AG04450 (cell line): ENCODE data around the gene SH2D7. TPM values are rescaled to one million over a fixed set of nuclear protein-coding genes. Genes with fewer than 3 reads are reported as not detected.

Experiments used
- CTCF ChIA-PET: fragments of 300-600, 350-600 bp; formaldehyde crosslinking; extraction: SDS; loops from one replicate; lab custom pipeline; 2022; ENCODE audit warnings: antibody characterized with exemption, inconsistent platforms; lab: Charles Lee
- POLR2A ChIA-PET: fragments of 350-600 bp; formaldehyde crosslinking; extraction: SDS; loops from one replicate; lab custom pipeline; 2021; ENCODE audit warnings: antibody characterized with exemption, inconsistent platforms; lab: Yijun Ruan, JAX
- DNase-seq: peaks from one replicate; pipeline ENCODE4 v3.0.0-alpha.2; 2011; ENCODE audit warnings: low read depth, low spot score
- H3K27ac ChIP-seq: one replicate; pipeline ENCODE4 v1.5.1; 2012; ENCODE audit warnings: low read depth, low read length, control low read depth
- H3K27me3 ChIP-seq: one replicate; pipeline ENCODE4 v1.6.0; 2012; ENCODE audit warnings: low read length; ENCODE audit not compliant: control insufficient read depth, insufficient read depth
- H3K4me3 ChIP-seq: 2 replicates; pipeline ENCODE4 v1.5.1; 2011; ENCODE audit warnings: mild to moderate bottlenecking, low read depth, low read length, control low read depth
- H3K9me3 ChIP-seq: 2 replicates; pipeline ENCODE4 v1.5.1; 2012; ENCODE audit warnings: low read length; ENCODE audit not compliant: control insufficient read depth, insufficient read depth
- polyA plus RNA-seq: library from polyadenylated mRNA; depleted of rRNA; stranded (reverse); fragments of >200 nt; gene quantifications from 2 replicates; pipeline ENCODE4 v1.2.3, GENCODE V29; 2011
- TF ChIP-seq, protein P1 (sequence below): IDR thresholded peaks from 2 replicates; pipeline ENCODE4 v1.5.1; 2011; ENCODE audit warnings: low read depth, low read length, control low read depth, inconsistent platforms

The SH2D7 gene
- polyA plus RNA-seq, 1 experiment, result not detected

- DNase-seq, result no peak
- Histone ChIP-seq H3K4me3 (no peak overlapping the region), H3K27me3 (peaks cover 10% of the 10 kb centered on the region), H3K27ac (no peak overlapping the region), H3K9me3 (no peaks in the 10 kb centered on the region)
- POLR2A ChIA-PET, result interaction anchor here (1.1 kb wide), 1 partner anchor 9 kb away, joined by 4 read pairs; no protein-coding TSS in a partner anchor
- CTCF ChIA-PET, result interaction anchor here (0.7 to 2.1 kb wide), 3 partner anchors 135 to 143 kb away, joined by 3 to 8 read pairs (median 4); no protein-coding TSS in a partner anchor
- TF ChIP-seq, protein P1, sequence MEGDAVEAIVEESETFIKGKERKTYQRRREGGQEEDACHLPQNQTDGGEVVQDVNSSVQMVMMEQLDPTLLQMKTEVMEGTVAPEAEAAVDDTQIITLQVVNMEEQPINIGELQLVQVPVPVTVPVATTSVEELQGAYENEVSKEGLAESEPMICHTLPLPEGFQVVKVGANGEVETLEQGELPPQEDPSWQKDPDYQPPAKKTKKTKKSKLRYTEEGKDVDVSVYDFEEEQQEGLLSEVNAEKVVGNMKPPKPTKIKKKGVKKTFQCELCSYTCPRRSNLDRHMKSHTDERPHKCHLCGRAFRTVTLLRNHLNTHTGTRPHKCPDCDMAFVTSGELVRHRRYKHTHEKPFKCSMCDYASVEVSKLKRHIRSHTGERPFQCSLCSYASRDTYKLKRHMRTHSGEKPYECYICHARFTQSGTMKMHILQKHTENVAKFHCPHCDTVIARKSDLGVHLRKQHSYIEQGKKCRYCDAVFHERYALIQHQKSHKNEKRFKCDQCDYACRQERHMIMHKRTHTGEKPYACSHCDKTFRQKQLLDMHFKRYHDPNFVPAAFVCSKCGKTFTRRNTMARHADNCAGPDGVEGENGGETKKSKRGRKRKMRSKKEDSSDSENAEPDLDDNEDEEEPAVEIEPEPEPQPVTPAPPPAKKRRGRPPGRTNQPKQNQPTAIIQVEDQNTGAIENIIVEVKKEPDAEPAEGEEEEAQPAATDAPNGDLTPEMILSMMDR, result no peak
These were observed 9.8 kb downstream of the SH2D7 start for GRCh38 chr15:78102211-78102610.

DNA sequence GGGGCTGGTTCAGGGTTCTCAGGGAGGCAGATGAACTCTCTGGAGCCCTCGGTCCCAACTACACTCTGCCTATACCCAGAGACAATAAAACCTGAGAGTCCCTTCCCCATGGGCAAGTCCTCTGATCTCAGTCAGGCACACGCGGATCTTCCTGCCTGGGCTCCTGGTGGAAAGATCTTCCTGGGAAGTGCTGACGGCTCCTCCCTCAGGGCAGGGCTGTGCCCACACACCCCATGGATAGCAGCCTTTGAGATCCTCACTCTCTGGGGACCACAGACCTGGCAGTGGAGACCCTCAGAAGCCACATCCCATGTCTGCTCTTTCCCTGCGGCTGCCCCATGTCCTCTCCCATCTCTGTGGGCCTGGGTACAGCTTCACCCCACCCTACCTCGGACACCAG lies 10.4 kb downstream of the SH2D7 start:
- ChIA-PET POLR2A (no interaction called here), CTCF (interaction anchor here (0.9 to 10.9 kb wide), 3 partner anchors 135 to 143 kb away, joined by 4 to 327 read pairs (median 8); no protein-coding TSS in a partner anchor)
- peaks cover 9% of the 10 kb centered on the region for H3K27me3 ChIP-seq
- DNase-seq, result no peak
- no peak overlapping the region for H3K4me3 ChIP-seq
- H3K27ac ChIP-seq, result no peak overlapping the region
- TF ChIP-seq, protein P1, result no peak
- no peaks in the 10 kb centered on the region for H3K9me3 ChIP-seq

- Histone ChIP-seq H3K4me3 (no peak overlapping the region), H3K27ac (no peak overlapping the region), H3K9me3 (no peaks in the 10 kb centered on the region), H3K27me3 (peaks cover 8% of the 10 kb centered on the region)
- ChIA-PET CTCF (interaction anchor here (10.9 kb wide), 1 partner anchor 137 kb away, joined by 327 read pairs; no protein-coding TSS in a partner anchor), POLR2A (no interaction called here)
- DNase-seq, result no peak
- TF ChIP-seq, protein P1, result no peak
These were observed 11.2 kb downstream of the SH2D7 start for GRCh38 chr15:78103406-78104118.

DNA sequence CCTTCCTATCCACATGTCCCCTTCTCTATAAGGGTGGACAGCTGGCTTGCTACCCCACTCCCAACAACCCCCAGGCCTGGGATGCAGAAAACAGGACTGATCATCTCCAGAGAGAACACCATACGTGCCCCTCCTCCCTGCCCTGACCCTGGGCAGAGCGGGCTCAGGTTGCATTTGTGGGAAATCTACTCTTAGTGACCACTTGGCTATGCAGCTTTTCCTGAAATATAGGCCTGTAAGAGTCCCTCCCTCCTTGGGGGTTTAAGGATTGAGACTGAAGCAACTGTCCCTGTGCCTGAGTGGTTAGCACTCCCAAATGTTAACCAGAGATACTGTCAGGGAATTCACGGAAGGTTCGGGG lies 11.7 kb downstream of the SH2D7 start:
- TF ChIP-seq, protein P1, result no peak
- no peak overlapping the region for H3K4me3 ChIP-seq
- POLR2A ChIA-PET, result no interaction called here
- no peaks in the 10 kb centered on the region for H3K9me3 ChIP-seq
- H3K27ac ChIP-seq, result no peak overlapping the region
- CTCF ChIA-PET, result interaction anchor here (10.9 kb wide), 1 partner anchor 137 kb away, joined by 327 read pairs; no protein-coding TSS in a partner anchor
- H3K27me3 ChIP-seq, result peaks cover 8% of the 10 kb centered on the region
- no peak for DNase-seq
